Islet of Langerhans (tissue), 1 donor: ENCODE measurements around the gene FAM177A1.
A peak's percentile ranks its signal among the peaks of the same experiment; 100 is the strongest.
"Not testable (repeated sequence)": the region's sequence is repeated elsewhere in the genome, so short reads cannot be mapped to it uniquely, and the experiment has no call there.

ENCODE experiments used
- FAIRE-seq: peaks from one replicate; lab custom pipeline; 2011; peaks lifted over from hg19 to GRCh38; lab: Jason Lieb, UNC

FAM177A1 gene

GRCh38 chr14:35046048-35046750, at the start of gene FAM177A1:
FAM177A1 (plus strand) TSS chr14:35046272; CDS start chr14:35046464, 192 bp downstream.
- FAIRE-seq: no peak

GRCh38 chr14:34997762-34998161, 48.3 kb upstream of the FAM177A1 start:
- no peak for FAIRE-seq

GRCh38 chr14:34999500-34999899, 46.6 kb upstream of the FAM177A1 start:
- FAIRE-seq: peak; percentile 33

- FAIRE-seq: no peak
Observed at GRCh38 chr14:35001621-35002020, 44.5 kb upstream of the FAM177A1 start.

GRCh38 chr14:35004839-35005238, 41.2 kb upstream of the FAM177A1 start:
- no peak for FAIRE-seq

GRCh38 chr14:35016568-35016967, 29.5 kb upstream of the FAM177A1 start:
- FAIRE-seq: no peak

GRCh38 chr14:35020713-35021112, 25.4 kb upstream of the FAM177A1 start:
- no peak for FAIRE-seq

GRCh38 chr14:35028435-35028834, 17.6 kb upstream of the FAM177A1 start:
- peak; percentile 33 for FAIRE-seq

GRCh38 chr14:35032562-35032961, 13.5 kb upstream of the FAM177A1 start:
- no peak for FAIRE-seq

- no peak for FAIRE-seq
Observed at GRCh38 chr14:35034440-35034833, 11.6 kb upstream of the FAM177A1 start.

- not testable (repeated sequence) for FAIRE-seq
Observed at GRCh38 chr14:35034944-35035554, 11.0 kb upstream of the FAM177A1 start.

GRCh38 chr14:35038312-35038711, 7.8 kb upstream of the FAM177A1 start:
- not testable (repeated sequence) for FAIRE-seq

- FAIRE-seq: no peak
Observed at GRCh38 chr14:35042632-35043031, 3.4 kb upstream of the FAM177A1 start.

- FAIRE-seq: no peak
Observed at GRCh38 chr14:35043046-35043445, 3.0 kb upstream of the FAM177A1 start.

- FAIRE-seq: no peak
Observed at GRCh38 chr14:35044939-35045797, 904 bp upstream of the FAM177A1 start.

- FAIRE-seq: no peak
Observed at GRCh38 chr14:35045798-35046047, 349 bp upstream of the FAM177A1 start.

GRCh38 chr14:35046751-35047536, 872 bp downstream of the FAM177A1 start:
- FAIRE-seq: no peak

GRCh38 chr14:35047976-35048513, 2.0 kb downstream of the FAM177A1 start:
- FAIRE-seq: no peak

GRCh38 chr14:35050652-35051051, 4.6 kb downstream of the FAM177A1 start:
- no peak for FAIRE-seq

GRCh38 chr14:35051796-35052195, 5.7 kb downstream of the FAM177A1 start:
- no peak for FAIRE-seq

GRCh38 chr14:35052637-35053036, 6.6 kb downstream of the FAM177A1 start:
- no peak for FAIRE-seq

GRCh38 chr14:35061113-35061791, 15.2 kb downstream of the FAM177A1 start:
- not testable (repeated sequence) for FAIRE-seq
